Fibroblast of lung (primary cell): ENCODE measurements around the gene DIRAS2. TPM values are rescaled to one million over a fixed set of nuclear protein-coding genes. Genes with fewer than 3 reads are reported as not detected.

Experiments used
- DNase-seq, 2 donors: peaks; one replicate each; pipeline versions ENCODE4 v3.0.0 to v3.0.0-alpha.2; 2010; ENCODE audit warnings: low read depth in 2 of 2
- H2AFZ ChIP-seq: 2 replicates; pipeline ENCODE4 v1.5.1; 2012; ENCODE audit warnings: low read length, control low read depth, inconsistent platforms
- H3K27ac ChIP-seq: 2 replicates; pipeline ENCODE4 v1.5.1; 2011; ENCODE audit warnings: low read length, control low read depth; ENCODE audit not compliant: insufficient read depth
- H3K27me3 ChIP-seq: 2 replicates; pipeline ENCODE4 v1.5.1; 2011; ENCODE audit warnings: mild to moderate bottlenecking, low read length; ENCODE audit not compliant: control insufficient read depth, insufficient read depth
- H3K36me3 ChIP-seq: 2 replicates; pipeline ENCODE4 v1.5.1; 2011; ENCODE audit warnings: low read length; ENCODE audit not compliant: control insufficient read depth, insufficient read depth
- H3K4me1 ChIP-seq: 2 replicates; pipeline ENCODE4 v1.5.1; 2011; ENCODE audit warnings: low read length; ENCODE audit not compliant: control insufficient read depth, insufficient read depth; ENCODE audit errors: extremely low read depth
- H3K4me2 ChIP-seq: 2 replicates; pipeline ENCODE4 v1.5.1; 2011; ENCODE audit warnings: low read length, control low read depth; ENCODE audit not compliant: insufficient read depth; ENCODE audit errors: extremely low read depth
- H3K4me3 ChIP-seq, 4 experiments: fragments of 200-600 bp in 1 of 4; sonication (generic) in 1 of 4; replicated peaks in 1 of 4; 2 replicates each; pipeline ENCODE4 v1.5.1; 2011 to 2016; ENCODE audit warnings: low read length in 4 of 4, low read depth in 3 of 4, mild to moderate bottlenecking in 3 of 4, control low read depth in 2 of 4, inconsistent platforms in 1 of 4, mixed read lengths in 1 of 4; ENCODE audit not compliant: insufficient read depth in 1 of 4; ENCODE audit errors: control extremely low read depth in 1 of 4
- H3K79me2 ChIP-seq: 2 replicates; pipeline ENCODE4 v1.5.1; 2012; ENCODE audit warnings: mild to moderate bottlenecking, low read length, inconsistent platforms; ENCODE audit not compliant: control insufficient read depth, insufficient read depth
- H3K9ac ChIP-seq: 2 replicates; pipeline ENCODE4 v1.5.1; 2011; ENCODE audit warnings: mild to moderate bottlenecking, low read length, control low read depth; ENCODE audit not compliant: insufficient read depth
- H3K9me3 ChIP-seq: 2 replicates; pipeline ENCODE4 v1.5.1; 2012; ENCODE audit warnings: low read depth, low read length; ENCODE audit not compliant: control insufficient read depth, insufficient read depth
- H4K20me1 ChIP-seq: 2 replicates; pipeline ENCODE4 v1.5.1; 2011; ENCODE audit warnings: low read length; ENCODE audit not compliant: control insufficient read depth, insufficient read depth; ENCODE audit errors: extremely low read depth
- EZH2 ChIP-seq: IDR thresholded peaks from 2 replicates; pipeline ENCODE4 v1.5.1; 2012; ENCODE audit warnings: low read length, control low read depth, mild to moderate bottlenecking; ENCODE audit errors: missing control alignments
- polyA plus RNA-seq, 2 donors: library from polyadenylated mRNA; depleted of rRNA in 1 of 2; stranded (reverse) in 1 of 2; unstranded in 1 of 2; fragments of >200 nt; gene quantifications; 2 replicates each; pipeline ENCODE4 v1.2.1, GENCODE V29; 2011 to 2012; ENCODE audit warnings: missing spikeins in 1 of 2
- total RNA-seq: library from RNA; depleted of rRNA; stranded (reverse); fragments of >200 nt; gene quantifications from 2 replicates; pipeline ENCODE4 v1.2.1, GENCODE V29; 2014
- TF ChIP-seq, protein P1 (sequence below), 2 donors: IDR thresholded peaks in 1 of 2; conservative IDR thresholded peaks in 1 of 2; 1 replicate in 1 of 2; 2 replicates in 1 of 2; pipeline ENCODE4 v1.5.1; 2011 to 2012; ENCODE audit warnings: low read length in 2 of 2, control low read depth in 1 of 2, inconsistent platforms in 1 of 2, low read depth in 1 of 2, mild to moderate bottlenecking in 1 of 2

Gene DIRAS2
- total and polyA plus RNA-seq, 2 donors (not counting 1 experiment from before 2014, with no cell fraction given) = 0.01 to 0.66 TPM

DNA sequence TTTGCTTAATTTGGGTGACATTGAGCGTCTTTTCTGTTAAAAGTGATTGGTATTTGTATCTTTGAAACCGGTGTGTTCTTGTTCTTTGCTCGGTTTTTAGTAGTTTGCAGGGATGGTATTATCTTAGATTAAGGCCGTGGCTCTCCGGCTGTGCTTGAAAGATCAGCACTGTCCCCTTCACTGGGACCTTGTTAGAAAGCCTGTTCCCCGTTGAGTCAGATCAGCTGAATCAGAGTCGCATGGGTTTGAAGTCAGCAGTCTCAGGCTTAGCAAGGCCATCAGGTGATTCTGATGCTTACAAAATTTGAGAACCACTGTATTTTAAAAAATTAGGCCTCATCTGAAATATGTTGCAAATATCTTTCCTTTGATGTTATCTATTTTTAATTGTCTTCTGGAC lies 5.0 kb downstream of the DIRAS2 start:
- no peak for DNase-seq
- TF ChIP-seq, protein P1, sequence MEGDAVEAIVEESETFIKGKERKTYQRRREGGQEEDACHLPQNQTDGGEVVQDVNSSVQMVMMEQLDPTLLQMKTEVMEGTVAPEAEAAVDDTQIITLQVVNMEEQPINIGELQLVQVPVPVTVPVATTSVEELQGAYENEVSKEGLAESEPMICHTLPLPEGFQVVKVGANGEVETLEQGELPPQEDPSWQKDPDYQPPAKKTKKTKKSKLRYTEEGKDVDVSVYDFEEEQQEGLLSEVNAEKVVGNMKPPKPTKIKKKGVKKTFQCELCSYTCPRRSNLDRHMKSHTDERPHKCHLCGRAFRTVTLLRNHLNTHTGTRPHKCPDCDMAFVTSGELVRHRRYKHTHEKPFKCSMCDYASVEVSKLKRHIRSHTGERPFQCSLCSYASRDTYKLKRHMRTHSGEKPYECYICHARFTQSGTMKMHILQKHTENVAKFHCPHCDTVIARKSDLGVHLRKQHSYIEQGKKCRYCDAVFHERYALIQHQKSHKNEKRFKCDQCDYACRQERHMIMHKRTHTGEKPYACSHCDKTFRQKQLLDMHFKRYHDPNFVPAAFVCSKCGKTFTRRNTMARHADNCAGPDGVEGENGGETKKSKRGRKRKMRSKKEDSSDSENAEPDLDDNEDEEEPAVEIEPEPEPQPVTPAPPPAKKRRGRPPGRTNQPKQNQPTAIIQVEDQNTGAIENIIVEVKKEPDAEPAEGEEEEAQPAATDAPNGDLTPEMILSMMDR (conservative IDR thresholded peaks at IDR 0.05 in 1 of 2, IDR thresholded peaks at IDR 0.05 in 1 of 2; ENCODE audit: low read depth in 1 of 2, low read length in 2 of 2) = no peak
- no peak for TF ChIP-seq EZH2
- H3K4me3 ChIP-seq = no peak overlapping the region

GRCh38 chr9:90632647-90633207 lies 9.9 kb downstream of the DIRAS2 start:
- TF ChIP-seq EZH2 = no peak
- TF ChIP-seq, protein P1 (conservative IDR thresholded peaks at IDR 0.05 in 1 of 2, IDR thresholded peaks at IDR 0.05 in 1 of 2; ENCODE audit: low read depth in 1 of 2, low read length in 2 of 2) = no peak
- Histone ChIP-seq H3K79me2 (no peaks in the 10 kb centered on the region), H3K9ac (no peak overlapping the region), H4K20me1 (no peaks in the 10 kb centered on the region), H3K4me3 (no peak overlapping the region), H3K4me2 (no peak overlapping the region), H2AFZ (no peak overlapping the region), H3K27me3 (no peaks in the 10 kb centered on the region), H3K9me3 (no peaks in the 10 kb centered on the region), H3K4me1 (no peaks in the 10 kb centered on the region), H3K27ac (no peak overlapping the region), H3K36me3 (no peaks in the 10 kb centered on the region)
- DNase-seq = no peak

More for the DNA sequence above, 5.0 kb downstream of the DIRAS2 start:
- no peaks in the 10 kb centered on the region for H3K4me1 ChIP-seq
- H3K9ac ChIP-seq = no peak overlapping the region
- H3K79me2 ChIP-seq = no peaks in the 10 kb centered on the region
- no peak overlapping the region for H3K27ac ChIP-seq
- peaks cover 8% of the 10 kb centered on the region for H3K27me3 ChIP-seq
- H3K9me3 ChIP-seq = no peaks in the 10 kb centered on the region
- H4K20me1 ChIP-seq = no peaks in the 10 kb centered on the region
- H2AFZ ChIP-seq = no peak overlapping the region
- H3K36me3 ChIP-seq = no peaks in the 10 kb centered on the region
- H3K4me2 ChIP-seq = no peak overlapping the region

DNA sequence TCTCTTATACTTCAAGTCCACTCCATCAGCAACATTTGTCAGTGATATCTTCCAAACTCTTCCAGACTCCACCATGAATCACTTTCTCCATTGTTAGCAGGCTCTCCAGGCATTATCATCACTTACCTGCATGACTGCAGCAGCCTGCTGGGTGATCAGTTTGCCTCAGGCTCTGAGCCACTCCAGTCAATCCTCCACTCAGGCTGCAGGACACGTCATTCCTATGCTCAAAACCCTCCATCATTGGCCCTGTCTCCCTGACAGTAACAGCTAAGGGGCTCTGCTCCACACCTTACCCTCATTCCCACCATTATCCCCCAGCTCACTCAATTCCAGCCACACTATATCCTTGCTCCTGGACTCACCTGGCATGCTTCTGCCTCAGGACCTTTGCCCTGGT lies 10.7 kb downstream of the DIRAS2 start:
- Histone ChIP-seq H3K4me3 (no peak overlapping the region), H3K27me3 (no peaks in the 10 kb centered on the region), H2AFZ (no peak overlapping the region), H3K36me3 (no peaks in the 10 kb centered on the region), H3K4me1 (no peaks in the 10 kb centered on the region), H3K27ac (no peak overlapping the region), H3K9ac (no peak overlapping the region), H3K79me2 (no peaks in the 10 kb centered on the region), H3K4me2 (no peak overlapping the region), H3K9me3 (no peaks in the 10 kb centered on the region), H4K20me1 (no peaks in the 10 kb centered on the region)
- no peak for DNase-seq
- TF ChIP-seq EZH2 = no peak
- TF ChIP-seq, protein P1 (conservative IDR thresholded peaks at IDR 0.05 in 1 of 2, IDR thresholded peaks at IDR 0.05 in 1 of 2; ENCODE audit: low read depth in 1 of 2, low read length in 2 of 2) = no peak
